ENCODE measurements around the gene AURKAIP1.

The AURKAIP1 gene

GRCh38 chr1:1367315-1367714 is 7.7 kb downstream of the AURKAIP1 start (continued):
- TF ChIP-seq TSHZ2 (CRISPR knock-in tag; IDR thresholded peaks at IDR 0.05) (no peak), TOX (CRISPR knock-in tag; IDR thresholded peaks at IDR 0.05; ENCODE audit: borderline replicate concordance) (no peak), CSRNP3 (CRISPR knock-in tag; IDR thresholded peaks at IDR 0.05) (no peak), BACH2 (CRISPR knock-in tag; IDR thresholded peaks at IDR 0.05; ENCODE audit: borderline replicate concordance) (no peak)

- no peak for ATAC-seq
- no peak for TF ChIP-seq ZNF565 (CRISPR knock-in tag; conservative IDR thresholded peaks at IDR 0.05; ENCODE audit: low read depth)
- no peak for TF ChIP-seq OSR1 (CRISPR knock-in tag; IDR thresholded peaks at IDR 0.05)
- TF ChIP-seq ESRRG (CRISPR knock-in tag; IDR thresholded peaks at IDR 0.05) = no peak
- TF ChIP-seq GLIS3 (CRISPR knock-in tag; IDR thresholded peaks at IDR 0.05) = no peak
- no peak for TF ChIP-seq ZFP3 (CRISPR knock-in tag; IDR thresholded peaks at IDR 0.05)
- no peak for TF ChIP-seq RARB (CRISPR knock-in tag; IDR thresholded peaks at IDR 0.05)
- no peak for TF ChIP-seq BACH2 (CRISPR knock-in tag; IDR thresholded peaks at IDR 0.05; ENCODE audit: borderline replicate concordance)
- TF ChIP-seq ZFP30 (CRISPR knock-in tag; IDR thresholded peaks at IDR 0.05) = no peak
- TF ChIP-seq CSDC2 (CRISPR knock-in tag; IDR thresholded peaks at IDR 0.05) = no peak
Measured at GRCh38 chr1:1366699-1367066, 8.3 kb downstream of the AURKAIP1 start.

- no peak for TF ChIP-seq SNAI2 (CRISPR knock-in tag; IDR thresholded peaks at IDR 0.05)
- no peak for TF ChIP-seq PPARA (CRISPR knock-in tag; IDR thresholded peaks at IDR 0.05; ENCODE audit: borderline replicate concordance)
- TF ChIP-seq BACH2 (CRISPR knock-in tag; IDR thresholded peaks at IDR 0.05; ENCODE audit: borderline replicate concordance) = no peak
Measured at GRCh38 chr1:1365875-1366698, 8.9 kb downstream of the AURKAIP1 start.

GRCh38 chr1:1364266-1364665 is 10.7 kb downstream of the AURKAIP1 start:
- no peak for TF ChIP-seq PPARA (CRISPR knock-in tag; IDR thresholded peaks at IDR 0.05; ENCODE audit: borderline replicate concordance)
- TF ChIP-seq ZNF565 (CRISPR knock-in tag; conservative IDR thresholded peaks at IDR 0.05; ENCODE audit: low read depth) = no peak
- TF ChIP-seq ZFP30 (CRISPR knock-in tag; IDR thresholded peaks at IDR 0.05) = no peak
- TF ChIP-seq TOX (CRISPR knock-in tag; IDR thresholded peaks at IDR 0.05; ENCODE audit: borderline replicate concordance) = no peak
- TF ChIP-seq ESRRG (CRISPR knock-in tag; IDR thresholded peaks at IDR 0.05) = no peak
- no peak for TF ChIP-seq CSRNP3 (CRISPR knock-in tag; IDR thresholded peaks at IDR 0.05)
- TF ChIP-seq CREB5 (CRISPR knock-in tag; IDR thresholded peaks at IDR 0.05; ENCODE audit: low read depth) = no peak
- TF ChIP-seq ZNF70 (CRISPR knock-in tag; IDR thresholded peaks at IDR 0.05) = no peak
- TF ChIP-seq ISL1 (CRISPR knock-in tag; IDR thresholded peaks at IDR 0.05) = no peak
- ATAC-seq = no peak

More at GRCh38 chr1:1365875-1366698, 8.9 kb downstream of the AURKAIP1 start:
- no peak for ATAC-seq

- ATAC-seq = 0 out of 3 replicates have a peak, but pooled peaks have one; percentile 2
- TF ChIP-seq OSR1 (CRISPR knock-in tag; IDR thresholded peaks at IDR 0.05) (no peak), ESRRG (CRISPR knock-in tag; IDR thresholded peaks at IDR 0.05) (no peak), TSHZ2 (CRISPR knock-in tag; IDR thresholded peaks at IDR 0.05) (no peak), ZNF565 (CRISPR knock-in tag; conservative IDR thresholded peaks at IDR 0.05; ENCODE audit: low read depth) (no peak), CREB5 (CRISPR knock-in tag; IDR thresholded peaks at IDR 0.05; ENCODE audit: low read depth) (no peak), ISL1 (CRISPR knock-in tag; IDR thresholded peaks at IDR 0.05) (no peak), SNAI2 (CRISPR knock-in tag; IDR thresholded peaks at IDR 0.05) (no peak), RARB (CRISPR knock-in tag; IDR thresholded peaks at IDR 0.05) (no peak), ZC3H10 (CRISPR knock-in tag; IDR thresholded peaks at IDR 0.05) (no peak), CSDC2 (CRISPR knock-in tag; IDR thresholded peaks at IDR 0.05) (no peak), ZFP30 (CRISPR knock-in tag; IDR thresholded peaks at IDR 0.05) (no peak), ARNTL (CRISPR knock-in tag; IDR thresholded peaks at IDR 0.05; ENCODE audit: borderline replicate concordance, low read depth) (no peak), ZFP3 (CRISPR knock-in tag; IDR thresholded peaks at IDR 0.05) (no peak)
Measured at GRCh38 chr1:1361982-1362423, 13.0 kb downstream of the AURKAIP1 start.

Measured in SK-N-SH treated with all-trans-retinoic acid at 6 μM for 48 hours (cell line).